EH (cell line): Measurements from ENCODE around the gene TMEM9B.
"Not testable (repeated sequence)": the region's sequence is repeated elsewhere in the genome, so short reads cannot be mapped to it uniquely, and the experiment has no call there.

Source experiments
- DNase-seq: peaks from one replicate; pipeline ENCODE4 v3.0.0-alpha.2; 2015; ENCODE audit warnings: low read depth

The TMEM9B gene

GRCh38 chr11:8964324-8965320 is at the start of gene TMEM9B:
Gene TMEM9B, minus strand, starts transcription at chr11:8964442. Its CDS starts 129 bp downstream, at chr11:8964313.
- peak; percentile 87 for DNase-seq

GRCh38 chr11:9013373-9013772 is 49.1 kb upstream of the TMEM9B start:
- no peak for DNase-seq

- DNase-seq: not testable (repeated sequence)
Measured at GRCh38 chr11:9009538-9009937, 45.3 kb upstream of the TMEM9B start.

- no peak for DNase-seq
Measured at GRCh38 chr11:9008661-9009060, 44.4 kb upstream of the TMEM9B start.

GRCh38 chr11:9008011-9008550 is 43.8 kb upstream of the TMEM9B start:
- DNase-seq: no peak

GRCh38 chr11:9005087-9005486 is 40.8 kb upstream of the TMEM9B start:
- DNase-seq: no peak

- DNase-seq: no peak
Measured at GRCh38 chr11:9004183-9004926, 40.1 kb upstream of the TMEM9B start.

GRCh38 chr11:9003573-9004182 is 39.4 kb upstream of the TMEM9B start, which contains the start of gene NRIP3:
Gene NRIP3, minus strand, starts transcription at chr11:9004001. Its CDS starts 66 bp downstream, at chr11:9003935.
- peak; percentile 71 for DNase-seq

GRCh38 chr11:9002920-9003572 is 38.8 kb upstream of the TMEM9B start:
- DNase-seq: peak; percentile 16

GRCh38 chr11:9001736-9002135 is 37.5 kb upstream of the TMEM9B start:
- peak; percentile 92 for DNase-seq

GRCh38 chr11:8998017-8998416 is 33.8 kb upstream of the TMEM9B start:
- no peak for DNase-seq

- no peak for DNase-seq
Measured at GRCh38 chr11:8997451-8997850, 33.2 kb upstream of the TMEM9B start.

GRCh38 chr11:8989453-8989852 is 25.2 kb upstream of the TMEM9B start:
- peak; percentile 77 for DNase-seq

GRCh38 chr11:8988329-8989234 is 24.3 kb upstream of the TMEM9B start:
- peak; percentile 76 for DNase-seq

- DNase-seq: no peak
Measured at GRCh38 chr11:8987446-8987845, 23.2 kb upstream of the TMEM9B start.

GRCh38 chr11:8986772-8987171 is 22.5 kb upstream of the TMEM9B start:
- not testable (repeated sequence) for DNase-seq

GRCh38 chr11:8985462-8985861 is 21.2 kb upstream of the TMEM9B start:
- DNase-seq: no peak

- DNase-seq: no peak
Measured at GRCh38 chr11:8983552-8983951, 19.3 kb upstream of the TMEM9B start.

- DNase-seq: no peak
Measured at GRCh38 chr11:8980485-8980884, 16.2 kb upstream of the TMEM9B start.

- not testable (repeated sequence) for DNase-seq
Measured at GRCh38 chr11:8979365-8979764, 15.1 kb upstream of the TMEM9B start.
